Dedifferentiated amniotic fluid mesenchymal stem cell (primary cell): ENCODE results near the gene CTDSPL.

ENCODE experiments used
- DNase-seq: peaks from one replicate; pipeline ENCODE4 v3.0.0-alpha.2; 2016; ENCODE audit errors: extremely low spot score

Gene CTDSPL

GRCh38 chr3:37913522-37913921, 51.8 kb downstream of the CTDSPL start:
- no peak for DNase-seq

- DNase-seq: no peak
Observed at GRCh38 chr3:37916685-37917084, 55.0 kb downstream of the CTDSPL start.

GRCh38 chr3:37918627-37919026, 56.9 kb downstream of the CTDSPL start:
- DNase-seq: no peak

- DNase-seq: no peak
Observed at GRCh38 chr3:37920156-37920699, 58.5 kb downstream of the CTDSPL start.

- no peak for DNase-seq
Observed at GRCh38 chr3:37921025-37921424, 59.3 kb downstream of the CTDSPL start.

- DNase-seq: peak; percentile 32
Observed at GRCh38 chr3:37922721-37923568, 61.3 kb downstream of the CTDSPL start.

GRCh38 chr3:37923569-37924040, 61.9 kb downstream of the CTDSPL start:
- DNase-seq: no peak

GRCh38 chr3:37924453-37924852, 62.8 kb downstream of the CTDSPL start:
- DNase-seq: no peak

- DNase-seq: no peak
Observed at GRCh38 chr3:37925157-37925556, 63.5 kb downstream of the CTDSPL start.

- no peak for DNase-seq
Observed at GRCh38 chr3:37926611-37927010, 64.9 kb downstream of the CTDSPL start.

- DNase-seq: no peak
Observed at GRCh38 chr3:37930495-37930894, 68.8 kb downstream of the CTDSPL start.

GRCh38 chr3:37932505-37932904, 70.8 kb downstream of the CTDSPL start:
- no peak for DNase-seq

GRCh38 chr3:37934631-37935289, 73.1 kb downstream of the CTDSPL start:
- no peak for DNase-seq

- DNase-seq: no peak
Observed at GRCh38 chr3:37935290-37935668, 73.6 kb downstream of the CTDSPL start.

- peak; percentile 89 for DNase-seq
Observed at GRCh38 chr3:37935756-37936666, 74.3 kb downstream of the CTDSPL start.

- no peak for DNase-seq
Observed at GRCh38 chr3:37937156-37937555, 75.5 kb downstream of the CTDSPL start.

GRCh38 chr3:37938011-37938410, 76.3 kb downstream of the CTDSPL start:
- no peak for DNase-seq

GRCh38 chr3:37940242-37940908, 78.7 kb downstream of the CTDSPL start:
- DNase-seq: no peak

- no peak for DNase-seq
Observed at GRCh38 chr3:37941608-37942508, 80.2 kb downstream of the CTDSPL start.

GRCh38 chr3:37942646-37943045, 81.0 kb downstream of the CTDSPL start:
- DNase-seq: no peak
